Smooth muscle cell (in vitro differentiated cells): ENCODE results near the gene UNC93A. TPM values are rescaled to one million over a fixed set of nuclear protein-coding genes. Genes with fewer than 3 reads are reported as not detected.

ENCODE experiments used
- DNase-seq: peaks from one replicate; lab custom pipeline; 2025; ENCODE audit not compliant: unreplicated experiment; lab: John Stamatoyannopoulos, UW
- H2AFZ ChIP-seq: fragments of 200-600 bp; sonication (generic); 2 replicates; pipeline ENCODE4 v1.6.0; 2016; ENCODE audit warnings: antibody characterized with exemption, low read depth, mild to moderate bottlenecking
- H3F3A ChIP-seq: fragments of 200-600 bp; sonication (generic); 2 replicates; pipeline ENCODE4 v1.6.0; 2017; ENCODE audit warnings: antibody characterized with exemption, low read depth
- H3K27ac ChIP-seq: fragments of 200-600 bp; sonication (generic); 2 replicates; pipeline ENCODE4 v1.5.1; 2016; ENCODE audit warnings: low read depth, mild to moderate bottlenecking
- H3K27me3 ChIP-seq: fragments of 200-600 bp; sonication (generic); 2 replicates; pipeline ENCODE4 v1.6.1; 2016; ENCODE audit warnings: low read depth, mild to moderate bottlenecking
- H3K36me3 ChIP-seq: fragments of 200-600 bp; sonication (generic); 2 replicates; pipeline ENCODE4 v1.5.1; 2016; ENCODE audit warnings: low read depth
- H3K4me1 ChIP-seq: fragments of 200-600 bp; sonication (generic); 2 replicates; pipeline ENCODE4 v1.5.1; 2016; ENCODE audit warnings: low read depth
- H3K4me2 ChIP-seq: fragments of 200-600 bp; sonication (generic); 2 replicates; pipeline ENCODE4 v1.6.0; 2016; ENCODE audit warnings: mild to moderate bottlenecking
- H3K4me3 ChIP-seq: fragments of 200-600 bp; sonication (generic); 2 replicates; pipeline ENCODE4 v1.5.1; 2016; ENCODE audit warnings: mild to moderate bottlenecking
- H3K79me2 ChIP-seq: fragments of 200-600 bp; sonication (generic); 2 replicates; pipeline ENCODE4 v1.6.0; 2016; ENCODE audit warnings: low read depth, mild to moderate bottlenecking
- H3K9ac ChIP-seq: fragments of 200-600 bp; sonication (generic); 2 replicates; pipeline ENCODE4 v1.6.0; 2016; ENCODE audit warnings: low read depth
- H3K9me3 ChIP-seq: fragments of 200-600 bp; sonication (generic); replicated peaks from 2 replicates; pipeline ENCODE4 v1.5.1; 2016; ENCODE audit warnings: low read depth
- H4K20me1 ChIP-seq: fragments of 200-600 bp; sonication (generic); 2 replicates; pipeline ENCODE4 v1.6.0; 2016; ENCODE audit warnings: low read depth
- CTCF ChIP-seq: fragments of 200-600 bp; sonication (generic); IDR thresholded peaks from 2 replicates; pipeline ENCODE4 v1.5.1; 2017; ENCODE audit warnings: borderline replicate concordance, mild to moderate bottlenecking, antibody characterized with exemption; ENCODE audit not compliant: insufficient read depth, poor library complexity, severe bottlenecking
- WGBS: methylation state at CpG from one replicate; pipeline ENCODE4 v1.1.7; 2016; ENCODE audit warnings: low lambda C conversion rate; 5-methylcytosine and 5-hydroxymethylcytosine counted together
- polyA plus RNA-seq: library from polyadenylated mRNA; unstranded; fragments of >200 nt; fragmentation: Nextera tagmentation; extraction: Ambion mirVana; gene quantifications from 2 replicates; pipeline ENCODE4 v1.2.1, GENCODE V29; 2016
- total RNA-seq: library from RNA; depleted of rRNA; stranded (reverse); fragments of >200 nt; gene quantifications from 2 replicates; pipeline ENCODE4 v1.2.3, GENCODE V29; 2014

Gene UNC93A
- total and polyA plus RNA-seq, 2 experiments from 2014 or later, result not detected

- no peak for TF ChIP-seq CTCF
- no peaks in the 10 kb centered on the region for H3K4me1 ChIP-seq
- no peaks in the 10 kb centered on the region for H3F3A ChIP-seq
- H2AFZ ChIP-seq, result no peak overlapping the region
- H3K4me3 ChIP-seq, result no peak overlapping the region
- H3K9ac ChIP-seq, result no peak overlapping the region
- no peak overlapping the region for H3K4me2 ChIP-seq
- no peaks in the 10 kb centered on the region for H3K9me3 ChIP-seq
- no peaks in the 10 kb centered on the region for H3K27me3 ChIP-seq
- WGBS, result 80% methylated on average over 3 of the region's 3 CpGs
- H3K27ac ChIP-seq, result no peak overlapping the region
- no peak for DNase-seq
- H4K20me1 ChIP-seq, result no peaks in the 10 kb centered on the region
- no peaks in the 10 kb centered on the region for H3K79me2 ChIP-seq
- H3K36me3 ChIP-seq, result no peaks in the 10 kb centered on the region
These were observed 50.8 kb downstream of the UNC93A start for GRCh38 chr6:167341665-167342655.

DNA sequence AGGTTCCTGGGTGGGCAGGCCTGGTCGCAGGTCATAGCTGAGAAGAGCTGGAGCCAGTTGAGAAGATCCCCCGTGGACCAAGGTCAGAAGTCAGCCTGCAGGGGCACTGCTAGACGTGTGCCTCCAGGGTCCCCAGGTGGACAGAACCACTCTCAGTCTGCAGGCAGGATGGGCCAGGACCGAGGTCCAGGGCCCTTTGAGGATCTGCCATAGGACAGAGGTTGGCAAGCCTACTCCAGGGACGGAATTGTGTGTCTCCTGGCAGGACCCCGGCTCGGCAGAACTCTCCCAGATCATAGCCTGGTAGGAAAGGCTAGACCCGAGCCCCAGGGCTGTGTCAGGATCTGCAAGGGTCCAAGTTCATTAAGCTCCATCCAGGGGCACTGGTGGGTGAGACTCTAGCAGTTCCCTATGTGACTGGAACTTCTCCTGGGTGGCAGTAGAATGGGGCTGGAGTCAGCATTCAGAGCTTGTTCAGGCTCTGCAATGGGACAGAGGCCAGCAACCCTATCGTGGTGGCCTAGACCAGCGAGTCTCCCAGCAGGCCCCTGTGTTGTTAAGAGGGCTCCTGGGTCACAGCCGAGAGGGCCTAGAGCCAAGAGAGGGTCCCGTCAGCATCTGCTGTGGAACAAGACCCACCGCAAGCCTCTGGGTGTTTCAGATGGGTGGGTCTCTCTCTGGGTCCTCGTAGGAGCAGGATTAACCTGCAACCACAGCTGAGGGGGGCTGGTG, 51.9 kb downstream of the UNC93A start:
- no peaks in the 10 kb centered on the region for H3K79me2 ChIP-seq
- H3K4me1 ChIP-seq, result no peaks in the 10 kb centered on the region
- H3K9me3 ChIP-seq, result no peaks in the 10 kb centered on the region
- no peak for TF ChIP-seq CTCF
- no peaks in the 10 kb centered on the region for H3K27me3 ChIP-seq
- 95% methylated on average over 14 of the region's 14 CpGs for WGBS
- H3K27ac ChIP-seq, result no peak overlapping the region
- H3K4me3 ChIP-seq, result no peak overlapping the region
- H3F3A ChIP-seq, result no peaks in the 10 kb centered on the region
- no peak overlapping the region for H3K9ac ChIP-seq
- DNase-seq, result no peak
- H3K4me2 ChIP-seq, result no peak overlapping the region
- no peak overlapping the region for H2AFZ ChIP-seq
- no peaks in the 10 kb centered on the region for H4K20me1 ChIP-seq
- H3K36me3 ChIP-seq, result no peaks in the 10 kb centered on the region

DNA sequence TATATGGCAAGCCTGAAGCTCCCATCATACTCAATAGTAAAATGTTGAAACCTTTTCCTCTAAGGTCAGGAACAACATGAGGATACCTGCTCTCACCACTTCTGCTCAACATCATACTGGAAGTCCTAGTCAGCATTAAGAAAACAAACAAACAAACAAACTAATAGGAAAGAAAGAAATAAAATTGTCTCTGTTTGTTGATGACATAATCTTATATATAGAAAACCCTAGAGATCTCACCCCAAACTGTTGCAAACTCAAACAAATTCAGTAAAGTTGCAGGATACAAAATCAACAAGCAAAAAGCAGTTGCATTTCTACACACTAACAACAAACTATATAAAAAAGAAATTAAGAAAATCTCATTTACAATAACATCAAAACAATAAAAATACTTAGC, 54.2 kb downstream of the UNC93A start:
- Histone ChIP-seq H3K4me3 (no peak overlapping the region), H3K27ac (no peak overlapping the region), H2AFZ (no peak overlapping the region), H3K9me3 (no peaks in the 10 kb centered on the region), H3K27me3 (no peaks in the 10 kb centered on the region), H4K20me1 (no peaks in the 10 kb centered on the region), H3F3A (no peaks in the 10 kb centered on the region), H3K9ac (no peak overlapping the region), H3K79me2 (no peaks in the 10 kb centered on the region), H3K4me1 (no peaks in the 10 kb centered on the region), H3K36me3 (no peaks in the 10 kb centered on the region), H3K4me2 (no peak overlapping the region)
- DNase-seq, result no peak
- TF ChIP-seq CTCF, result no peak
